Activated effector memory CD4-positive, alpha-beta T cell treated with anti-CD3 and anti-CD28 coated beads, Interleukin-2, amount 50 U/mL, for 16 hours (primary cell): ENCODE results near the gene BAIAP2.
A peak's percentile ranks its signal among the peaks of the same experiment; 100 is the strongest.
"Not testable (repeated sequence)": the region's sequence is repeated elsewhere in the genome, so short reads cannot be mapped to it uniquely, and the experiment has no call there.

Source experiments
- DNase-seq: peaks from one replicate; pipeline ENCODE4 v3.0.0-alpha.2; 2020

Gene BAIAP2

DNA sequence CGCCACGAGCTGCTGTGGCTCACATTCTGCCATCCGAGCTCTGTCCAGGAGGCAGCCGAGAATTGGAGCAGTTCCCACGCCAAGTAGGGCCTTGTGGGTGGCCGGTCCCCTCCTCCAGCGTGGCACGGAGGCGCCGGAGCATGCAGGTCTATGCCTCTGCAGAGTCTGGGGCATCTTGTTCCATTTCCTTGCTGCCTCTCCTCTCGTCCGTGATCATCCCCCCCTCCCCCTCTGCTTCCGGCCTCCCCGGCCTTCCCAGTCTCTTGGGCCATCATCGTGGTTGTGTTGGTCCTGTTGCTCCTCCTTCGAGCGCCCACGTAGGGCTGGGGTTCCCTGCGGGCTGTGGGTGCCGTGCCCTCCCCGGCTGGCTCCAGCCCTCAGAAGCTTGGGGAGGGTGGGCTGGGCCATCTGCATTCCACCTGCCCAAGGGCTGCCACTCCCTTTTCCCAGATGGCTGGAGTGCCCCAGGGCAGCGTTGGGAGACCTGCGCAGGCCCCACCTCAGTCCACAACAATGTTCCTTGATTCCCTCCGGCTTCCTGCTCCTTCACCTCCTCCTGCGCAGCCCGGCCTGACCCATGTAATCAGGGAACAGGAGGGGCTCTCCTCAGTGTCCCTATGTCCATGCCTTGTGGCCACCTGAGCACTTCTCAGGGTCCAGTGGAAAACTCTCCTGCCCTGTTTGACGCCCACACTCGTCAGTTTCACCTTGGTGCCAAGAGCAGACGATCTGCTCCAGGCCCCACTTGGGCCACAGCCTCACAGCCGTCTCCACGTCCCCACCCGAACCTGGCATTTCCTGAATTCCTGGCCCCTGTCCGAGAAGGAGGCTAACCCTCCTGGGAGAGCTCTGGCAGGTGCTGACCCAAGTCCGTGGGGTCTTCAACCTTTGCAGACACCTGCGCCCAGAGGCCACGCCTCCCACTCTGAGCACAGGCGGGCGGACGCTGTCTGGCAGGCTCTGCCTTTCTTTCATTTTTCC, 37.1 kb downstream of the BAIAP2 start:
- no peak for DNase-seq

DNA sequence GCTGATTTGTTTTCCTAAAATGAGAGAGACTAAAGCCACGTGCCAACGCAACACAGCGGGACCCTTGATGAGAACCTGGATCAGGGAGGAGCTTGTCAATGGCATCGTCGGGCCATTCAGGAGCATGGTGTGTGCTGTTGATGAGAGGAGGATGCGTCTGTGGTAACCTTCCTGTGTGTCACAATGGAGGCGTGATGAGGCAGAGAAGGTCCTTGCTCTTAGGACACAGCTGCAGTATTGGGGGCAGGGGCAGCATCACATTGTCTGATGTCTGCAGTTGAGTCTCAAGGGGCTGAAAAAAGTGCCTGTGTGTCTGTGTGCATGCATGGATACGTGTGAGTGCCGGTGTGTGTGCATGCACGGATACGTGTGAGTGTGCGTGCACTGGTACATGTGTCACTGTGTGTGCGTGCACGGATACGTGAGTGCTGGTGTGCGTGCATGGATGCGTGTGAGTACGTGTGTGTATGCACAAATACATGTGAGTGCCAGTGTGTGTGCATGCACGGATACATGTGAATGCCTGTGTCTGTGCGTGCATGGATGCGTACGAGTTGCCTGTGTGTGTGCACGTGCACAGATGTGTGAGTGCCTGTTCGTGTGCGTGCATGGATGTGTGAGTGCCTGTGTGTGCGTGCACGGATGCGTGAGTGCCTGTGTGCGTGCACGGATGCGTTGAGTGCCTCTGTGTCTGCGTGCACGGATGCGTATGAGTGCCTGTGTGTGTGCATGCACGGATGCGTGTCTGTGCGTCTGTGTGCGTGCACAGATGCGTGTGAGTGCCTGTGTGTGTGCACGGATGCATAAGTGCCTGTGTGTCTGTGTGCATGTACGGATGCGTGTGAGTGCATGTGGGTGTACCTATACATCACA, 39.3 kb downstream of the BAIAP2 start:
- DNase-seq = no peak

DNA sequence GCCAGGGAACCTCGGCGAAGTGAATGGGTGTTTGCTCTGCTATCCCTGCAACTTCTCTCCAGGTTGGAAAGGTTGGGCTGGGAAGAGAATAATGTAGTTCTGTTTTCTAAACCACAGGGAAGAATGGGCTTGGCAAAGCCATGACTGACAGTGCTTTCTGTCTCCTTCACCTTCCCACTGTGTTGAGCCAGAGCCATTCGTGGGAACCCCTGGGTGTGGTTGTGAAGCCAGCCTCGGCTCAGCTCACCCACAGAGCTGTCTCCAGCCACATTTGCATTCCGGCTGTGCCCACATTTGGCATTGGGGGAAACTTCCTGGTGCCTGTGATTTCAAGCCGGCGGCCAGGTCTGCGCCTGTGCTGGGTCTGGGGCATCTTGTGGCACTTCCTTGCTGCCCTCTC, 39.9 kb downstream of the BAIAP2 start:
- no peak for DNase-seq

DNA sequence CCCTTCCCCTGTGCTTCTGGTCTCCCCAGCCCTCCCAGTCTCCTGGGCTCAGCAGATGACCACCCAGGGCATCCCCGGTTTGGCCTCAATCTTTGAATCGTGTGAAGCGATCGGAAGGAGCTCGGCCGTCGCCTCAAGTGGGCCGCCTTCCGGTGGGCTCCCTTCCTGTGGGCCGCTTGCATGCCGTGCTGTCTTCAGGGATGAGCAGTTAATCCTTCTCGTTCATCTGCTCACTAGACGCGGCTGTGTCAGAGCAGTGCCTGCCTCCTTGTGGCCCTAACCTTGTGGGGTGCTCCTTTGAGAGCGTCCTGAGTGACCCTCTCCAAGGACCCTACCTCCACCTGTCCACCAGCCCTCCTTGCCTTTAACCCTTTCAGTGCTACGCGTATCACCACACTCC, 40.4 kb downstream of the BAIAP2 start:
- no peak for DNase-seq

DNA sequence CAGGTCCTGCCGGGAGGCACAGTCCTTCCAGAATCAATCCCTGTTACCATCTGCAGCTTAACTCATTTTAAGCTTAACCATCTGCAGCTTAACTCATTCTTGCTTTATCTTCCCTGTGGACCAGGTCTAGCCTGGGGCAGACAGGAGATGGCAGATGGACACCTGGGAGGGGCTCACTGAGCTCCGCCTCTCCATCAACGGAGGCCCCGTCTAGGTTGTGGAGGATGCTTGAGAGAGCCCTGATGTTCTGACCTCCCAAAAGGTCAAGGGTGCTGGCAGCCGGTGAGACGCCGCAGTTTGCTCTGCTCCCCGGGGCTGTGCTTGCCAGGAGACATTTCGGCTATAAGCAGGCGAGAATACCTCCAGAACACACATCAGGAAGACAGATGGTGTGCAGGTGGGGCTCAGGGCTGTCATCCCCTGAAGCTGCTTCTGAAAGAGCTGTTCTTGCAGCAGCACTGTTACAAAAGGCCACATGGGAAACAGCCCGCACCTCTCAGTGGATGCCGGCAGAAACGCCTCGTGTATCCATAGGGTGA, 41.3 kb downstream of the BAIAP2 start:
- no peak for DNase-seq

DNA sequence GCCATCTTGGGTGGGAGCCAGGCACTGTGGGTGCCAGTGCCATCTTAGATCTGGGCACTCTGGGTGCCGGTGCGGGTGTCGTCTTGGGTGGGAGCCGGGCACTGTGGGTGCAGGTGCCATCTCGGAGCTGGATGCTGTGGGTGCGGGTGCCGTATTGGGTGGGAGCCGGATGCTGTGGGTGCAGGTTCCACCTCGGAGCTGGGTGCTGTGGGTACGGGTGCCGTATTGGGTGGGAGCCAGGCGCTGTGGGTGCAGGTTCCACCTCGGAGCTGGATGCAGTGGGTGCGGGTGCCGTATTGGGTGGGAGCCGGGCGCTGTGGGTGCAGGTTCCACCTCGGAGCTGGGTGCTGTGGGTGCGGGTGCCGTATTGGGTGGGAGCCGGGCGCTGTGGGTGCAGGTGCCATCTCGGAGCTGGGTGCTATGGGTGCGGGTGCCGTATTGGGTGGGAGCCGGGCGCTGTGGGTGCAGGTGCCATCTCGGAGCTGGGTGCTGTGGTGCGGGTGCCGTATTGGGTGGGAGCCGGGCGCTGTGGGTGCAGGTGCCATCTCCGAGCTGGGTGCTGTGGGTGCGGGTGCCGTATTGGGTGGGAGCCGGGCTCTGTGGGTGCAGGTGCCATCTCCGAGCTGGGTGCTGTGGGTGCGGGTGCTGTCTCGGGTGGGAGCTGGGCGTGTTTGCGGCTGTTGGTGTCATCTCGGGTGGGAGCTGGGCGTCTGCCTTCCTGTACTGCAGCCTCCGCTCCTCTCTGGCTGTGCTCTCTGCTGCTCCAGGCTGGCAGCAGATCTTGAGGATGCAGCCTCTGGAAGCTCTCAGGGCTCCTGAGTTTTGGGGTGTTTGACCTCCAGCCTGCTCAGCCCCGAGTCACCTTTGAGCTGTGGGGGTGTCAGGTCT, 43.3 kb downstream of the BAIAP2 start:
- DNase-seq = not testable (repeated sequence)

DNA sequence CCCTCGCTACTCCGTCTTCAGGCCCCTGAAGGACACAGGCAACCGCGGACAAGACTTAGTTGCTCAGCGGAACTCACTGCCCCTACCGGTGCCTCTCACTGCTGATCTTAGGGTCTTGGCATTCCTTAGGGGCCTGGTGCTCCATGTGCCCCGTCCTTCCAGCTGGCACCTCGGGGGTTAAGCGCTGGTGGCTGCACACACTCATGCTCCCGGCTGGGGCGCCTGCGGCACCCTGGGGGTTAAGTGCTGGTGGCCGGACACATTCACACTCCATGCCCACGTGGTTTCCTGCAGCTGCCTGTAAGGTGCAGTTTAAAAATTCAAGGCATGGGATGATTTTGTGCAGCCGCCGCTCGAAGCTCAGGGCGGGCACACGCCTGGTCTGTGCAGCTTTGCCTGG, 45.1 kb downstream of the BAIAP2 start:
- DNase-seq = no peak

DNA sequence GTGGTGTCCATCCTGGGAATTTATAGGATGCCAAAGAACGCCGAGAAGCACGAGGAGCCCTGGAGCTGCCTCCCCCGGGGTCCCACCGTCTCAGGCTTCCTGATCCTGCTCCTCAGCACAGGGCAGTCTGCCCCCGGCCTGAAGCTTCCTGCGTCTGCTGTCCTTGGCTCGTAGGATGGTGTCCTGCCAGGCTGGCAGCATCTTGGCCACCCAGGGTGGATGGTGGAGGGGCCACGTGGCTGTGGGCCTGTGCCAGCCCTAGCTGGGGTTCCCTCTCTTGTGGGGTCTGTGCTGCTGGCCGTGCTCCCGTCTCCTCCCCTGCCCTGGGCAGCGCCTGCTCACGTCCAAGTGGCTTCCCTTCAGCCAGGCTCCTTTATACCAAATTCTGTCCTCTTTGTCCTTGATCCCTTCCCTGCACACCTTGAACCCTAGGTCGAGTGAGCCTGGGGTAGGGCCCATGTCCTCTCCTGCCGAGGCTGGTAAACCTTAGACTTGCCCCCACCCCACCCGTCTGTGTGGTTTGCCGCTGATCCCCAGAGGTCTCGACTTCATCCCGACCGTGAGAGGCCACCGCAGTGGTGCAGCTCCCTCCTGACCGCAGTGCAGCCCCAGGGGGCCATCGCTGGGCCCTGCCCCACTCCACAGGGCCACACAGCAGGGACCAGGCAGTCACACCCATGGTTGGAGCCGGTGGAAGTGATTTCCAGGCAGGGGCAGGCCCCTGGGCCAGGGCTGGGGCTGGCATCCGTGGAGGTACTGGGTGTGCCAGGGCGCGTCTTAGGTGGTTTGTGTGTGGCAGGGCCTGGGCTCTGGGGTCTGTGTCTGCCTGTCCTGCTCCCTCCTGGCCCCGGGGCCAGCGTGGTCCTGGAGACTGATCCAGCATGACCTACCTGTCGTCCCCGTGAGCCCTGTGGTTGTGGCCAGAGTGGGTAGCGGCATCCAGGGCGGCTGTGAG, 46.5 kb downstream of the BAIAP2 start:
- no peak for DNase-seq

DNA sequence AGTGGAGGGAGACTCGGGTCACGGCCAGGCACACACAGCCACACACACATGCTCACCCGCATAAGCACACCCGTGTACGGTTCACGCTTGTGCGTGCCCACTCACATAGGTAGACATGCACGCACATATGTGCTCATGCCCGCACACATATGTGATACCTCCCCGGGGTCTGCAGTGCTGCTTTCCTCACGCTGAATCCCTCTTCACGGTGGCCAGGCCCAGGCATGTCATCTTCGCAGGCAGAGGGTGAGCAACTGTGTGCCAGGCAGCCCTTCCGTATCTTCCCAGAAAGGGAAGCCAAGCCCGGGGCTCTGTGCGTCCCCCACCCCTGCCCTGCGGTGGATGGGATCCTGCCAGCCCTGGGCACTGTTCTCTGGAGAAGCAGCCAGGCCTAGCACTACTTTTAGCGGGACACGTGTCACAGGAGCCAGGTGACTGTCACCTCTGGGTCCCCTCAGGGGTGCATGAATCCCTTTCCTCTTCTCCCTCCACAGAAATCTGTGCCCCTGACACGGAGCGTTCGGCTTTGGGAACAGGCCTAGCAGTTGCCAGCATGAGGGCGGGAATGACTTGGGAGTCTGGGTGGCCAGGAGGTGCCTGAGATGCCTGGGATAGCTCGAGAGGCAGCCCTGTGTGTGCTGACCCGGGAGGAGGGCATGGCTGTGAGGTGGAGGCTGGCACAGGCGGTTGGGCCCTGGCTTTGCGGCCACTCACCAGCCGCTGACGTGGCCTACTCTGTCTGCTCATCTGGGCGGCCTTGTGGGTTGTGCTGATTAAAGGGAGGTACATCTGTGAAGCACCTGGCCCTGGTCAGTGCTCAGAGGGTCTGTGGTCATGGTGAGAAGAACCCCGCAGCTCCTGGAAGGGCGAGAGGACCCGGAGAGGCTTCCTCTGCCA, 47.5 kb downstream of the BAIAP2 start:
- no peak for DNase-seq

DNA sequence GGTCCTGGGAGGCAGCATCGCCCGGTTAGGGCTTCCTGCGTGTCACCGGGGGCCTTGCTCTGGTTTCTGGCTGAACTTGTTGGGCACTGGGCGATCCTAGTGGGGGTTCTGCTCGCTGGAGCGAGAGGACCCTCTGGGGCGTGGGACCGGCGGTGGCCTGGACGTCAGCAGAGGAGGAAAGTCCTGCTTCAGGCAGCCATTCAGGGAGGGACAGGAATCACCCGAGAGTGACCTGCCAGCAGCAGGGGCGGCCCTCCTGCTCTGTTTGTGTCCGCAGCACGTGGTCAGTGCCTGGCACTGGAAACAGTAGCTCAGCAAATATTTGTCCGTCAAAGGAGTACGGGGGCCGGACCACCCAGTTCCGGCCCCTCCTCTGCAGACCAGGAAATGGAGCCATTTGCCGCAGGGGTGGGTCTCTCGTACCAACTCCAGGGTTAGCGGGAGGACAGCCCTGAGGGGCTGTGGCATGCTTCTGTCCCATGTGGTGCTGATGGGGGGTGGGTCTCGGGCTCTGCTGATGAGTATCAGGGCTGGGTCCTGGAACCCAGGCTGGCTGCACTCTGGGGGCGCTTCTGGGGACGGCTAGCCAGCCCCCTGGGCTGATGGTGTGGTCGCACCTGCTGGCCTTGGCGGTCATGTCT, 48.3 kb downstream of the BAIAP2 start:
- DNase-seq = no peak

DNA sequence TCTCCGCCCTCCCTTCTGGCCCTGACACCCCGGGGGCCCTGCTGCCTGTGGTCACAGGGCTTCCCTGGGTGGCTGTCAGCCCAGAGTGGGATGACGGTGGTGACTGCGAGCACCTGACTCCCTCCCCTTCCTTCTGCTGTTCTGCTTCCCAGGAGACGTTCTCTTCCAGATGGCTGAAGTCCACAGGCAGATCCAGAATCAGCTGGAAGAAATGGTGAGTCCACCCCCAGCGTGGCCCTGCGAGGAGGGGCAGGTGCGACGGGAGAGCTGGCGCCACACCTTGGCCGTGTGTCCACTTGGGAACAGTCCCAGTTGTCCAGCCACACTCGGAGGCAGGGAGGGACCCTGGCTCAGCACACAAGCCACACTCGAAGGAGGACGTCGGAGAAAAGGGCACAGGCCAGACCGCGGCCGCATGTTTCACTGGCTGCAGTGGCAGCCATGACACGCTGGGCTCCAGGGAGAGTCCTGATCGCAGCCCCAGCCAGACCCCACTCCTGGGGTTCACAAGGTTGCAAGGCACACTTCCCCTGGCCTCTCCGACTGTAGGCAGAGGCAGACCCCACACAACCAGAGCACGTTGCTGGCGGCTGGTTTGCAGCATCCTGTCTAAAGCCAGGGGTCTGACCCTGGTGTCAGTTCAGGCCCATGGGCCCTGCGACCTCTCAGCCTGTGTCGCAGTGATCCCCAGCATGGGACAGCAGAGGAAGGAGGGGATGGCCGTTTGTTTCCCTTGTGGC, 49.9 kb downstream of the BAIAP2 start:
- DNase-seq = no peak

DNA sequence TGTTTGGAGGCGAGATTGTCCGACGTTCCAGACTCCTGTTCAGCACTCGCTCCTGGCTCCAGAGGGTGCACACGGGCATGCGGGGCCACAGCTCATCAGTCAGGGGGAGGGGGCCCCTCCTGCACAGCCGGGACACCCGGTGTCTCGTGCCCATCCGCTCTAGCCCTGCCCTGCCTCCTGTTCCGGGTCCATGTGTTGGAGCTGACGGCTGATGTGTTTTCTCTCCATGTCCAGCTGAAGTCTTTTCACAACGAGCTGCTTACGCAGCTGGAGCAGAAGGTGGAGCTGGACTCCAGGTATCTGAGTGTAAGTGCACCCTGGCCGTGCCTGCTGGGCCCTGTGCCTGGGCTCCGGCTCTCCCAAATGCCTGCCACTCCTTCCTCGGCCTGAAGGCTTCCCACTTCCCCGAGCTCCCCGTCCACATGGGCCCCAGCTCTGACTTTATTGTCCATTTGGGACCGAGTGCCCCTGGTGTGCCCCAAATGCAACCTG, 50.5 kb downstream of the BAIAP2 start:
- DNase-seq = no peak

DNA sequence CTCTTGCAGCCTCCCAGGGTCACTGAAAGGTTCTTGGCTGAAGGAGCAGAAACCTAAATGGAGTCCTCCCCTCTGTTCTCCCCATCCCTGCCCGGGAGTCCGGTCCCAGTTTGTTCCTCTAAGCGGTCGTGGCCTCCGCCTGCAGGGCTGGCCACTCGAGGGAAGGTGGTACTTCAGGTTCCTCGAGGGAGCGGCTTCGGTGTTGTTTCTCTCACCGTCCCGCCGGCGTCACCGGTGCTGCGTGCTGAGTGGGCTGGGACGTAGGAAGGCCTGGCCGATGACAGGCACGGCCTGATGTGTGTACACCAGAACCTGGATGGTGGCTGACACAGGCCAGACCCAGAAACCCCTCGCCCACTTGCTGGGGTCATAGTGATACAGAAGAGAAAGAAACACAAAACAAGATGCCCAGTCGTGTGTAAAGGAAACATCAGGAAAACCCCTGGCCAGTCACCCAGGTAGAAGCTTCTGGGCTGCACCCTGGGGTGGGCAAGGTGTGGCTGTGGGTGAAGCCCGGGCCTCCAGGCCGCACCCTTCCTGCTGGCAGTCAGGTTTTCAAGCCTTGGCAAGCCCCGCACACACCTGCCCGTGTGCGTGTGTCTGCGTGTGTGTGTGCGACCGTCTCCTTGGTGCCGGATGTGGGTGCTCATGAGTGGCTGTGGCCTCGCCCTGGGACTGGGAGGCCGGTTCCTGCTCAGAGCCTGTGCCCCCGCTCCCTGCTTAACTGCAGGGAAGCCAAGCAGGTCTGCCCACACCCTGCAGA, 52.0 kb downstream of the BAIAP2 start:
- DNase-seq = no peak

DNA sequence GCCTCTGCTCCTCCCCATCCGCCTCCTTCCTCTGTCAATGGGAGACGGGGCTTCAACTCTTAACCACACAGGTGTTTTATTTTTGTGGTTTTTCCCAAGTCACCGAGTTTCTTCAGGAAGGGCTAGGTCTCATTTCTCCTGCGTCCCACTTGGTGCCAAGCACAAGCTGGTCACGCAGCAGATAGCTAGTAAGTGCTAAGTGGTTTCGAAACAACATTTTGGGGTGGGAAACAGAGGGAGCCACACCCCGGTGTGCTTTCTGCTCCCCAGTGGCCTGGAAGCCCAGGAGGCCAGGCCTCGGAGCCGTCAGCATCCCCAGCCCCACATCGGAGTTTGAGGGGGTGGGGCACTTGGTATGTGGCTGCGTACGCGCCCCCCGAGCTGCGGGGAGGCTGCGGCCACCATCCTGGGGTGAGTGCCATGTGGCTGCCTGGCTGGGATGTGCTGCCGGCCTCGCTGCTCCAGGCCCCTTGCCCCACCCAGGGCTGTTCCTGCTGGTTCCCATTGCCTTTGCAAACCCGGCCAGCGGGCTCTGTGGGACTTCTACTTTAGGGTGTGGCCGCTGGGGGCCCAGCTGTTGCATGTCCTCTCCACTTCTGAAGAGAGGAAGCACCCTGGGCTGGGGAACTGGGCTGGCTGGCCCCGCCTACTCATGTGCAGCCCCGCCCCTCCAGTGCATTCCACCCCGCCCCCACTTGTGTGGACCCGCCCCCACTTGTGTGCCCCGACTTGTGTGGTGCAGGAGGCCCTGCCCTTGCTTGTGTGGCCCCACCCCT, 55.6 kb downstream of the BAIAP2 start:
- DNase-seq = peak; percentile 67

DNA sequence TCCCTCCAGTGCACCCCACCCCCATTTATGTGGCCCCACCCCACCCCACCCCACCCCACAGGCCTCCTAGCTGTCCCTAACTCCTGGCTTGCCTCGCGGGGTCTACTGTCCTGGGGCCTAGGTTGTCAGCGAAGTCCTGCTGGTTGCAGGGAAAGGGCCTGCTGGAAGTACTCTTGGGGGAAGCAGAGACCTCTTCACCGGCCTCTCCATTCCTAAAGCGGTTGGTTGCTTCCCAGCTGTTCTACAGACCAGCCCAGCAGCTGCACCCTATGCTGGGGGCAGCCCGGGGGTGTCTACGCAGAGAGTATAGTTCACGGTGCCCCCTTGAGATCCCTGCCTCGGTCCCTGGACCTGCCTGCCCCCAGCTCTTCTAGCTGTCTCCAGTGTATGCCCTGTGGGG, 56.2 kb downstream of the BAIAP2 start:
- DNase-seq = no peak

DNA sequence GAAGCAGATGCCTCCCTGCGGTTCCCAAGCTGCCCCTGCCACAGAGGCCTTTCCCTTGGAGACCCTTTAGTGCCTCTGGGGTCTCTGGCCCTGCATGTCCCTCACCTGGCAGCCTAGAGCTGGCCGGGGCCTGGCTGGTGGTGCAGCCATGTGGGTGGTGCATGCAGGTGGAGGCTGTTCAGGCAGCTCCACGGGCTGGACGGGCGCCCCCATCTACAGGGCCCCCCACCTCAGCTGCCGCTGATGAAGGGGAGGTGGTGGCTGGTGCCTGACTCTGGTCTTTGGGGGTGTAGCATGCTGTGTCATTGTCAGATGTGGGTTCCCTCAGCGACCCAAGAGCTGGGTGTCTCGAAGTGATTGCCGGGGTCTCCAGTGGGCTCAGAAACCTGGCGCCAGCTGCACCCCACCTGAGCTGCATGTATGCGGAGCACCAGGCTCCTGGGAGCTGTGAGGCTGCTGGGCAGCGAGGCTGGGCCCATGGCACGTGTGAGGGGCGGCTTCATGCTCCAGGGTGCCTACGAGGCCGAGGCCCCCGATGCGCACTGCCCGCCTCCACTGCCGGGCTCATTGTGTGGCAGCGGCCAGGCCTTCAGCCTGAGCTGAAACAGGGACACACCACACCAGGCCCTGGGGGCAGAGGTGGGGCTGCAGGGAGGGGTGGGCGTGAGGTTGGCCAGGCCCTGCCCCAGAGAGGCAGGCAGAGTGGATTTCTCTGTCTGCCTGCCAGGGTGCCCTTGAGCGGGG, 57.0 kb downstream of the BAIAP2 start:
- no peak for DNase-seq
